Dermis microvascular lymphatic vessel endothelial cell (primary cell): ENCODE results near the gene CELF3. TPM values are rescaled to one million over a fixed set of nuclear protein-coding genes. Genes with fewer than 3 reads are reported as not detected.

Experiments
- DNase-seq, 2 donors: peaks; one replicate each; pipeline versions ENCODE4 v3.0.0 to v3.0.0-alpha.2; 2010; ENCODE audit warnings: low read depth in 2 of 2
- total RNA-seq: library from RNA; depleted of rRNA; stranded (reverse); fragments of >200 nt; gene quantifications from 2 replicates; pipeline ENCODE4 v1.2.1, GENCODE V29; 2014

The CELF3 gene
- total RNA-seq, 1 donor from 2014 or later: not detected

DNA sequence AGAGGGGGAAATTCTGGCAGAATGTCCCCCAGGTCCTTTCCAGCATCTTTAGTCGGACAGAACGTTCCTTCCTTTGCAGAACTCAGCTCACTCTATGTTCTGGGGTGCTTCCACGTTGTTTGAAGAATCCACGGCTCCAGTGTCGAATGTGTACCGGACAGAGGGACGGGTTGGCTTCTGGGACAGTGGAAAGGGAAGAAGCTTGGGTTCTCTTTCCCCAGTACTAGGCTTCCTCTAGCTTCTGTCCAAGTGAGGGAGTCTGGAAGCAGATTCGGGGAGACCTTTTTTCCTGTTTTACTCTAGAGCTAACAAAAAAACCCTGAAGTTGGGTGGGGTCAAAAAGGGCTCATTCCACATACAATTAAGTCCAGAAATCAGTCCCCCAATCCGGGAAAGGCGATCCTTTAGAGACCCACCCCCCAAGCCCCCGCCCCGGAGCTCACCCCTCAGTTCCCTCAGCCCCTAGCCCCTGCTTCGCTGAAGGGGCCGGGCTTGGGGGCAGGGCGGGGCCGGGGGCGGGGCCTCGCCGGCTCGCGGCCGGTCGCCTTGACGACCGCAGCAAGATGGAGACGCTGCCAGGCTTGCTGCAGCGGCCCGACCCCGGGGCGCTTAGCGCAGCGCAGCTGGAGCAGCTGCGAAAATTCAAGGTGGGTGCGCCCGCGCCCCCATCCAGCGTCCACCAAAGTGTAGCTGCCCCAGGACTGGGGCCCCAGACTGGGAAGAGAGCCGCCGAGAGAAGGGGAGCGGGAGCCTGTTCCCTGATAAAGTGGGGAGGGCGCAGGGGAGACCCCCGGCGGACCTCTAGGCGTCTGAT lies 4.6 kb upstream of the CELF3 start, which contains the start of gene RIIAD1:
TSS of gene RIIAD1 (plus strand) at position 549 of the 814 bp plus-strand sequence. CDS start at position 564, 15 bp downstream.
- no peak for DNase-seq

DNA sequence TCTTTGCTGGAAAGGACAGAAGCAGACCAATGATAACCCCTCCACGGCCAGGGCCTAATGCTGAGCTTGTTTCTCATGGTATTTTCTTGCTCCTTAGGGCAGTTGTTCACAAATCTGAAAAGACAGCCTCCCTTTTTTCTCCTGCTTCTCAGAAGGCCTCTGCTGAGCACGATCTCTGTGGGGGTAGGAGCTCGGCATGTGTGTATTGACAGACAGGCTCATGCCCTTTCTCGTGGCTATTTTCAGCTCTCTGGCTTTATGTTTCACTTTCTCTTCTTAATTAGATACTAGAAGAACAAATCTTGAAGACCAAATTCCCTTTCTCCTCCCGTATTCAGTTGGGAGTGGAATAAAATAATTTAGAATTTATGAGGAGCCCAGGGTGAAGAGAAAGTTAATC lies 4.0 kb upstream of the CELF3 start:
- no peak for DNase-seq

DNA sequence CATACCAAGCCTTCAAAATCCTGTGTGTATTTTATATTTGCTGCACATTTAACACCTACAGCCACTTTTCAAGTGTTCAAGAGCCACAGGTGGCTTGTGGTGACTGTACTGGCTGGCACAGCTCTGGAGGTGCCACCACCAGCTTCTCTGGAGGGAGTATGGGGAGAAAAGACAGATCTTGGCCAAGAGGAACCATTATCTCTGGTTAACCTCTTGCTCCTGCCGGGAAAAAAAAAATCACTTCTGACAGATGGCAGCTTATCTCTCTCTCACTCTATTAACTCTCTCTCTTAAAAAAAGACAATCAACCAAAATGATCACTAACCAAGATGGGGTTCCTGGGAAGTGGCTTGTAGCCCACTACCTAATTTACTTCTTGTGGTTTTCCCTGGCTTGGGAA lies 3.5 kb upstream of the CELF3 start:
- DNase-seq: no peak

DNA sequence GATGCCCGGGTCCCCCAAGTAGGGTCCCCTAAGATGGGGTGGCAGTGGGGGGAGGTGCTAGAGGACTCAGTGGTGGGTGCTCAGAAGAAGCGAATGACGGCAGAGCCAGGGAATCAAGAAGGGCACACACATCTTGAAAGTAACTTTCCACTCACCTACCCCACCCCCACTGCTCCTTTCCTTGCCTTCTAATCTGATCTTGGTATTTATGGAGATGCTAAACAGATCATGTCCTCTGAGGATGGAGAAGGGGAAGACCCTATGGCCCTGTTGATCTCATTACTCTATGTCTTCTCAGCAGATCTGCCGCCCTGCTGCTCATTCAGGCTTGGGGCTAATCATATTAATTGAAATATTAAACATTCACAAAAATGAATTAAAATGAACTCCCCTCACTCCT lies 2.1 kb upstream of the CELF3 start:
- no peak for DNase-seq

DNA sequence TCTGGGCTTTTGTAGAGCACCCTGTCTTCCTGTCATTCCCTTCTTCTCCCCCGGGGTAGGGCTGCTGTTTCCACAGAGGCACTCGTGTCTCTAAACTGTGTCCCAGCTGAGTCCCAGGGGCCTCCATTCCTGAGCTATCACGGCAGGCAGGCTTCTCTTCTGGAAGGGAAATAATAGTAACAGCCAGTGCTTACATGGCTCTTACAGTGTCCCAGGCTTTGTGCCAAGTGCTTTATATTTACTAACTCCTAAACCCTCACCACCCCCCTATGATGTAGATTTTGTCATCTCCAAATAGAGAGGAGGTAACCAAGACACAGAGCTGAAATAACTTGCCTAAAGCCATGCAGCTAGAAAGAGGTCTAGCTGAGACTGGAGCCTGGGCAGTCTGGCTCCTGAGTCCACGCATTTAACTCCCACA lies 1.4 kb upstream of the CELF3 start:
- DNase-seq: no peak

DNA sequence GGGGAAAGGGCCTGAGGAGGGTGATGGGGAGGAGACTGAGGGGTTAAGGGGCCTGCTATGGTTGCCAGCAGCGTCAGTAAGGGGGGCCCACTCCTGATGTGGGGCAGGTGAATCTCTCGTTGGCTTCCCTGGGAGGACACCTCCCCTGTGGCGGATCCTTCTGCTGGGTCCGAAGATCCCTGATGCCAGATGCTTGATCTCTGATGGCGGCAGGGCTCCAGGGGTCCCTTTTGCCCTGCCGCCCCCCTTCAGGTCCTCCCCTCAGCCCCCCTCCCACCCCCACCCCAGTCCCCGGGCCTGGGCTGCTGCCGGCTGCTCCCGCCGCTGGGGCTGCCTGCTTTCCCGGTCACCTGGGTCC lies 219 bp downstream of the CELF3 start:
- no peak for DNase-seq

DNA sequence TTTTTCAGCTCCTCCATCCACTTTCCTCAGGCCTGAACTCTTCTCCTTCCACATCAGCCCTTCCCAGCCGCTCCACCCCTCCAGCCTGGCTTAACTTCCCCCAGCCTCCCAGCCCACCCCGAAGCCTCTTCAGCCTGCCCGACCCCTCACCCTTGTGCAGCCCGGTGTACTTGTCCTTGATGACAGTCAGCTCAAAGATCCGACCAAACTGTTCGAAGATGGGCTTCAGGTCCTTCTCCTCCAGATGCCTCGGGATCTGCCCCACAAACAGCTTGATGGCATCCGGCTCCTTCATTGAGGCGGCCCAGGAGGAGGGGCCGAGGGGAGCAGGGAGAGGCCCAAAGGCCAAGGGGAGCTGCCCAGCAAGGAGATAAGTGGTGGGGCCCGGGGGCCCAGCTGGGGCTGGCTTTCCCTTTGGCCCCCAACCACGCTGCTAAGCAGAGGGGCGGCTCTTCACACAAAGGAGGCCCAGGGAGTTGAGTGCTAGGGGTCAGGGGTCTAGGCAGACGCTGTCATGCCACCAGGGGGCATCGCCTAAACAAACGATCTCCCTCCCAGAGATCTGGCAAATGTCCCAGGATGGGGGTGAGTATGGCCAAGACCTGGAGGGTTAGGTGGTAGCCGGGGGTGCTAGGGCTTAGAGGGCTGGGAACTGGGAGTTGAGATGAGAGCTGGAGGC lies 738 bp downstream of the CELF3 start:
- DNase-seq: no peak

DNA sequence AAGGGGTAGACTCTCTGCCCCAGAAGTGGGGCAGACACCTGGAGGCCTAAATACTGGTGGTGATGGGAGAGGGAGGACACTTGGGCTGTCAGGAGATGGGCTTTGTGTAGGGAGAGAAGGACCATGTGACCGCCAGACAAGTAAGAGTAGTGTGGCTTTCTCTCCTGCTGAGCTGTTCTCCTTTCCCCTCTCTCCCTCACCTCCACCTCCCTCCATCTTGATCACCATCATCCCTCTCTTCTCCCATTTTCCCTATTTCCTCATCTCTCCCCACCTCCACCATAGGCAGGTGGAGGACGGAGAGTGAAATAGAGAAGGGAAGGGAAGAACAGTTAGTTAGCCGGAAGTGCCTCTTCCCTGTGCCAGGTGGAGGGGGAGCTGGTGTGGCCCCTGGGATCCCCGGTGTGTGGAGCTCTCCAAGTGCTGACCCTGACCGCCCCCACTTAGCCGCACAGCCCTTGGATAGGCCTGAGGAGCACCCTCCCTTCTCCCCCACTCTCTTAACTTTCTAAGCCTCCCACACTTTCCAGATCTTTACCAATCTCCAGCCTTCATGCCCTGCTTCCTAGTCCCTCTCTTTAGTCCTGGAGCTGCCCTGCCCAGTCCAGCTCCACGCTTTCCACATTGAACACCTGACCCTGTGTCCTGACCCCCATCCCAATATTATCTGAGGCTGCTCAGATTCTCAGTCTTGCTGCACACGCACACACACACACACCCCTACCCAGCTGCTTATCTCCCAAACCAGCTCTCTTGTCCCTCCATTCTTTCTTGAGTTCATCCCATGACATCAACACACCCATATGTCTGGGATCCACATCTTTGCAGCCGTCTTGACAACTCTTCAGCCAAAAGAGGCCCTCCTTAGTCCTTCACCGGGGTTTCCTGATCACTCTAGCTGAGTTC lies 1.5 kb downstream of the CELF3 start:
- no peak for DNase-seq

DNA sequence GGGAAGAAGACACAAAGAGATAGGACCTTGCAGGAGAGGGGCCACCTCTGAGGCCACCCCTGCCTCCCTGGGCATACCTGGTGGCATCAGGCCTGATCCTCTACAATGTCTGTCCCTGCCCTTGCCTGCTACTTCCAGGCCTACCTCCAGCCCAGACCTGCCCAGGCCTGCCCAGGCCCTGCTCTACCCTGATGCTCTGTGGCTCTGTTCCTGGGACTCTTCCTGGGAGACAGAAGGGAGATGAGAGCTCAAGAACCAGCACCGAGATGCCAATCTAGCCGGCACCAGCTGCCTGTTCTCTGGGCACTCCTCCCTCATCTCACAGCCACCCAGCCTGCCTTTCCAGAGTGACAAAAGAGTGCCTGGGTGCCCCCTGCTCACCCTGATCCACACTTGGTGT lies 2.7 kb downstream of the CELF3 start:
- no peak for DNase-seq

DNA sequence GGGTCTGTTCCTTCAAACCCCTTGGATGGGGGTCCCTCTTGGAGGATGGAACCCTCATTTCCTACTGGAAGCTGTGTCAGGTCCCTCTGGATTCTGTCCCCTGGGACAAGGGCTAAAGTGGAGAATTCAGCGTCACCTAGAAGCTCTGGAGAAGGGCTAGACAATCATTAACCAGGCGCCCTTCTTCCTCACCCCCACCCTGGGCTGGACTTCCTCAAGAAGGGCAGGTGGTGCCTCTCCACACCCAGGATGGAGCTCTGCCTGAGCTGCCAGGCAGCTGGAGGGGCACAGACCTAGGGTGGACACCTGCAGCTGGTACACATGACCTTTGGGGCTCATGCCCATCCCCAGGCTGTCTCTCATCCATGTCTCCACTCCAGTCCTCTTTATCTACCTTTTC lies 3.6 kb downstream of the CELF3 start:
- DNase-seq: no peak

DNA sequence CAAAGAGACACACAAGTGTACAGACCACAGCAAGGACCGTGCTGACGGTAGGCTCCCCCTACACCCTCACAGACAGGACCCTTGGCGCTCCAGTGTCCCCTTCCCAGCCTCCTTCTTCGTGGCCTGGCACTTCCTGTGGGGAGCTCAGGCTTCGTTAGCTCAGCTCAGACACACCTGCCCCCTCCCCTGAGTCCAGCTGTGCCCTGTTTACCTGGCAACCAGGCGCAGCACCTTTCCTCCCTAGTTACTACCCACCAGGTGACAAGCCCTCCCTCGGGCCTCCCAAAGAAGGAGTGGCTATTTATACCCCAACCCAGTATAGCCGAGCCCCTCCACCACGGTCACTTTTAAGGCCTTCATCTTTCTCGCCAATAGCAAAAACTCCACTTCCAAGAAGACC lies 4.7 kb downstream of the CELF3 start:
- DNase-seq: no peak

DNA sequence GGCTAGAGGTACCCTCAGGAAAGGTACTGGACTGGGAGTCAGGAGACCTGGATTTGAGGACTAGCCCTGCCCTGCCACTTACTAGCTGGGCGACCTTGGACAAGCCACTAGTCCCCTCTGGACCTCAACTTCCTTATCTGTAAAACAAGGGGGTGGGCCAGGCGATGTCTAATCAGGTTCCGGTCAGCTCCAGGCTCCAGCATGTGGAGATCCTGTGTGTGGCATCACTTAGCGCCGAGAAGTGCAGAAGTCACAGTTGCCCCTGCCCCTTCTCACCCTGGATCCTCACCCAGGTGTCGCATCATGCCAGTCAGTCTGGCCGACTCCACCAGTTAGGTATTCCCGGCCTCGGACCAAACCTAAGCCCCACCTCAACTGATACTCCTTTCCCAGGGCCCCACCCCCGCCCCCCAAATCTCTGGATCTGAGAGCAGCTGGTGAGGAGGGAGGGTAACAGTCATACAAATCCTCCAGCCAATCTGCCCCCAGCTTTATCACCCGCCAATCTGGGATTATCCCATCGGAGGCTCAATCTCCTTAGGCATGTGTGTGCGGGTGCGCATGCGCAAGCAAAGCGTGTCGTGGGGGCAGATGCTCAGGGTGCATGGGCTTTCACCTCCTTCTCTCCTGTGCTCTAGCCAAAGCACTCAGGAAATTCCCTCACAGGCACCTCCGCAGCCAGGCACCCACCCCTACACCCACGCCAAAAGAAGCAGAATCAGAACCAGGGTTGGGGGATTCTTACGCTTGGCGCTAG lies 5.4 kb downstream of the CELF3 start:
- DNase-seq: no peak

DNA sequence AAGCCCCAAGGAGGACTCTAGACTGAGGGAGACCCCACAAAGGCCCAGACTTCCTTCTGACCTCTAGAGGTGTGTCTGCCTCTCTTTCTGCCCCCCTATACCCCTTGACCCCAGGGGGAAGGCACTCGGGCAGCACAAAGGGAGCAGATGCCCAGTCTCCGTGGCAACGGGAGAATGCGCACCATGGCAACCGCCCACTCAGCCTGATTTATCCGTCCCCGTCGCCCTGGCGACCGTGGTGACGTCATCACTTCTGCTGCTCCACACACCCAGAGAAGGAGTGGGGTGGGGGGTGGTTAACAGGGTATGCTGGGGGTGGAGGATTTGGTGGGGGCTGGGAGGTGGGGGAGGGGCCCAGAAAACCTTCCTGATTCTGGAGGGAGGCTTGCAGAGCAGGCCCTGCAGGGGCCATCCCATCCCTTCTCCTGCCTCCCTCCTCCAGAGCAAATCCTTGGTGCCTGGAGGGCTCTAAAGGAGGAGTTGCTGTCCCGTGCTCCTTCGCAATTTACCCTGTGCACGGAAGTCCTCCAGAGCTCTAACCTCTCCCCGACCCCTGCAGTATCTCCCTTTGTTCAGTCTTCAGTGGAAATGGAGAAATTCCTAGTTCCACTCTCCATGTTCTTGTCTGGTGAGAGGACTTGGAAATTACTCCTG lies 6.3 kb downstream of the CELF3 start:
- no peak for DNase-seq

DNA sequence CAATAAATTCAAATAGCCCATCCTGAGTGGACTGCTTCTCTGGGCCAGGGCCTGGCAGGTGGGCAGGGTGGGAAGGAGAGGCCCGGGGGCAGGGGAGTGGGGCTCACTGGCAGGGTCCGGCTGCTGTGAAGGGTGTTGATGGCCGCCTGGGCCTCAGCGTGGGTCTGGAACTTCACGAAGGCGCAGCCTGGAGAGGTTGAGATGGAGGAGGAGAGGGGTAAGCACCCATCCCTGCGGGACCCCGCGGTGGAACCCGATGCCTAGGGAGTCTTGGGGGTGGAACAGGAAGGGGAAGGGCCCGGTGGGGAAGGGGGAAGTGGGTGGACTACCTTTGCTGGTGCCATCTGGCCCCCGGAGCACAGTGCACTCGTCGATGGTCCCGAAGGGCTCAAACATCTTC lies 7.7 kb downstream of the CELF3 start:
- no peak for DNase-seq

DNA sequence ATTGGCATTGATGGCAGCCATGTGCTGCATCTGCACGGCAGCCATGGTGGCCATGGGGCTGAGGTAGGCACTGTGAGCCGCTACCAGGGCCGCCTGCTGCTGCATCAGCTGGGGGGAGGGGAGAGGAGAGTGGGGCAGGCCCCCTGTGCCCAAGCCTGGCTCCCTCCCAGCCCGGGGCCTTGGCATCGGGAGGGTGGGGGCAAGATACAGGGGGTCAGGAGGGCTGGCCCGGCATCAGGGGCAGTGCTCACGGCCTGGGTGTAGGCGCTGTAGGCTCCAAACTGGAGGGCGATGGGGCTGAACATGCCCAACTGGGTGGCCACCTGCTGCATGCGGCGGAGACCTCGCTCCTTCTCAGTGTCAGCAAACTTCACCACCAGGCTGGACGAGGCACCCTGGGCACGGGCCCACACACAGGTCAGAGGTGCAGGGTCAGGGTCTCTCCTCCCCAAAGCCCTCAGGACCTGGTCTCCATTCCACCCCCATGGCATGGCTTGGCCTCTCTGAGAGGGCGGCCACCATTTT lies 9.0 kb downstream of the CELF3 start:
- DNase-seq: no peak

DNA sequence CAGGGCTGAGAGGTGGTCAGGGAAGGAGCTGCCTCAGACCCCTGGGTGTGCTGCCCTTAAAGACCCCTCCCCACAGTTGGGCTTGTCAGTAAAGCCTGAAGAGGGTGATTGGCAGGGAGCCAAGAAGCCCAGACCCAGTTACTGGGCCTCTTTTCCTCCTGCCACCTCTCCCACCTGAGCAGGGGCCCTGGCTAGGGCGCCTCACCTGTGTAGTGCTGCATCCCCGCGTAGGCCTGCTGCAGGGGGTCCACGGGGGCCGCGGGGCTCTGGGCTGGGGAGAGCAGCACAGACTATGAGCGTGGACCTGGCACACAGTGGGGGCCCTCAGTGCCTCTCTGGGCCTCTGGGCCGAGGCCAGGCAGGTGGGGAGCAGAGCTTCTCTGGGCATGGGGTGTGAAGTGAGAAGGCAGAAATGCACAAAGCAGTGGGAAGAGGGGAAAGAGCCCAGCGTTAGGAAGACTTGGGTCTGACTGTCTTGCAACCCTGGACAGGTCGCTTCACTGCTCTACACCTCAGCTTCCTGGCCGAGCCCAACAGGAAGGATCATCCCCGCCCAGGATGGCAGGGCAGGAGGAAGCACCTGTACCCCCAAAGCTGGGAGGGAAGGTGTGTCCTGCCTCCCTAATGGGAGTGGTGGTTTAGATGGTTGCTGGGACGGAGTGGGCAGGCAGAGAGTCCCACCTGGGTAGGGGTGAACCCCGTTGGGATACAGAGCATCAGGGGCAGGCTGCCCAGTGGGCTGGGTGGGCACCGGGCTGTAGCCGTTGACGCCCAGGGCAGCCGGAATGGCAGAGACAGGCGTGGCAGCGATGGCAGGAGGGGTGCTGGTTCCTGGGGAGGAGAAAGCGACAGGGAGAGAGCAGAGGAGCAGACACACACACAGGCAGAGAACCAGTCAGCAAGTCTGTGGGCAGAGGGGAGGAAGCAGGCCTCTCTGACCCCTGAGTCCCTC lies 9.9 kb downstream of the CELF3 start:
- no peak for DNase-seq

DNA sequence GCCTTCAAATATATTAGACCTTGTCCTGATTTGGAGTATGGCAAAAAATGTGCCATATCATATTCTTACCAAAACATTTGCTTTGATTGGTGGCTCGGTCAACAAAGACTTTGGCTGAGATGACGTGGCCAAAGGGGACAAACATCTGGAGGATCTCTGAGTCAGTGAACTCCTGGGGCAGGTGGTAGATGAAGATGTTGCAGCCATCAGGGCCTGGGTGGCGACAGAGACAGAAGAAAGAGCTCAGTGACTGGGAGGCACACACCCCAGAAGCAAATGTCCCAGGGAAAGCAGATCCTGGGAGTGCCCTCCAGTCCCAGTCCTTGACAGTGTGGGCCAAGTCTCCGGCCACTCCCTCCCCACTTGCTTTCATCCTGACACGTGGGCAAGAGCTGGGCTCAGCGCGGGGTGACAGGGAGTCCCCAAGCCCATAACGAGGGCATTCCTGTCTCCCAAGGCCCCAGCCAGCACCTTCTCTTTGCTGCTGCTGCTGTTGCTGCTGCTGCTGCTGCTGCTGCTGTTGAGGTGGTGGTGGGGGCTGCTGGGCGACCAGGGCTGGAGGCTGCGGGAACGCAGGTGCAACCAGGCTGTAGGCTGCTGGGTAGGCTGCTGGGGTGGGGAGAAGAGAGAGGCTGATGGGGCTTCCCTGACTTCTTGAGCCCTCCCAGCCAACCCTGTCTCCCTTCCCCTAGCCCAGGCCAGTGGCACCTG lies 10.7 kb downstream of the CELF3 start:
- DNase-seq: no peak

DNA sequence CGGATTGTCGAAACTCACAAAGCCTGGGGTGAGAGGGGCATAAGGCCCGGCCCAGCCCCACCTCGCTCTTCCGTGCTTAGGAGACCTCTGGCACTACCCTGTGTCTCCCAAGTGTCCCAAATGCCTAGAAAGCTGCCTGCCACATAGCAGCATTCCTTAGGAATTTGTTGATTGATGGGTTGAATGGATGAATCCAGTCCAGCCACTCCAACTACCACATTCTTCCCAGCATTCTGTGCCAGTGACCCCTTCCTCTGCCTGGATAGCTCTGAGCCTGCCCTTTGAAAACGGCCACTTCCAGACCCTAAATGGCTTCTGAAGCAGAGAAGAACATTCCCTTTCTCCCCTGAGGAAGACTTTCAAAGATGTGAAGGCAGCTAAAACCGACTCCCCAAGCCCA lies 11.5 kb downstream of the CELF3 start:
- no peak for DNase-seq

DNA sequence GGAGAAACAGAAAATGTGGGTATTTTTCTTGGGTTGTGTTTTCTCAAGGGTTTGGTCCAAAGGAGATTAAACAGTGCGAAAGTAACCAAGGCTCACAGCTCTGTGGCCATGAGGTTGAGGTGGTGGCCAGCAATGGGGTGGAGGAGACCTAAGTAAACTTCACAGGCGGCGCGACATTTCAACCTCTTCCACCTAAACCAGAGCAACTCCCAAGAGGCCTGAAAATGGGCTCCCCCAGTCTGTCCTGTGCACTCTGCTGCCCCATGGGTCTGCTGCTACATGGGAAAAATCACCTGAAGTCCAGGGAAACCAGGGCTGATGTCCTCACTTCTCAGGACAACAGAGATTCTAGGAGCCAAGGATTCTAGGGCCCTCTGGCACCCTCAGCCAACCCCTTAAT lies 12.4 kb downstream of the CELF3 start:
- no peak for DNase-seq
